Measurements from ENCODE around the gene VAMP3.
A peak's percentile ranks its signal among the peaks of the same experiment; 100 is the strongest.

Gene VAMP3

GRCh38 chr1:7754234-7754633, 16.9 kb upstream of the VAMP3 start:
- TF ChIP-seq CTCF (IDR thresholded peaks at IDR 0.05), result no peak
- Mint-ChIP-seq H3K4me3 (no peak overlapping the region), H3K27ac (no peak overlapping the region), H3K27me3 (ENCODE audit: low read depth, poor library complexity) (peaks cover 2% of the 10 kb centered on the region), H3K36me3 (ENCODE audit: low read depth) (no peaks in the 10 kb centered on the region), H3K4me1 (peaks cover 36% of the 10 kb centered on the region), H3K9me3 (no peaks in the 10 kb centered on the region)
- no peak for DNase-seq

GRCh38 chr1:7755448-7755847, 15.6 kb upstream of the VAMP3 start:
- no peaks in the 10 kb centered on the region for H3K36me3 Mint-ChIP-seq (ENCODE audit: low read depth)
- peak overlapping the region; percentile 50 for H3K27ac Mint-ChIP-seq
- H3K4me1 Mint-ChIP-seq, result peaks cover 36% of the 10 kb centered on the region
- no peaks in the 10 kb centered on the region for H3K9me3 Mint-ChIP-seq
- TF ChIP-seq CTCF (IDR thresholded peaks at IDR 0.05), result peak; percentile 44
- peaks cover 2% of the 10 kb centered on the region for H3K27me3 Mint-ChIP-seq (ENCODE audit: low read depth, poor library complexity)
- H3K4me3 Mint-ChIP-seq, result no peak overlapping the region
- DNase-seq, result no peak

GRCh38 chr1:7760245-7760644, 10.9 kb upstream of the VAMP3 start:
- TF ChIP-seq CTCF (IDR thresholded peaks at IDR 0.05), result no peak
- Mint-ChIP-seq H3K4me1 (peaks cover 10% of the 10 kb centered on the region), H3K36me3 (ENCODE audit: low read depth) (no peaks in the 10 kb centered on the region), H3K9me3 (no peaks in the 10 kb centered on the region), H3K27me3 (ENCODE audit: low read depth, poor library complexity) (no peaks in the 10 kb centered on the region), H3K4me3 (no peak overlapping the region), H3K27ac (no peak overlapping the region)
- no peak for DNase-seq

DNA sequence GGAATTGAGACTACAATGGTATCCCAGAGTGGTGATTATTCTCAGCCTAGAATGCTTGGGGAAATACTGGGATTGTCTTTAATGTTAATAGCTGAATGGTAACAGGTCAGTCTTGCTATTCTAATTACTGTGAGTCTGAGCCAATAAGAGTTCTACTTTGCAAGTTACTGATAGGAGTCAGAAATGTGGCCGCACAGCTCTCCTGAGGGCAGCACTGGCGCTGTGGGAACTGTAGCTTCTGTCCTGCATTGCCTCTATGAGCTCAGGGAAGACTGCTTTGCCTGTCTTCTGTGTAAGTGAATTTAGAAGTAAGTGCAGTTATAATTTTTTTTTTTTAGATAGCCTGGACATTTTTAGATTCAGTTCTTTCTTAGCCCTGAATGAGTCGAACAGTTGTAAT, 10.0 kb upstream of the VAMP3 start:
- no peak overlapping the region for H3K4me3 Mint-ChIP-seq
- H3K27ac Mint-ChIP-seq, result no peak overlapping the region
- no peak for TF ChIP-seq CTCF (IDR thresholded peaks at IDR 0.05)
- no peak for DNase-seq
- H3K4me1 Mint-ChIP-seq, result peaks cover 2% of the 10 kb centered on the region
- H3K9me3 Mint-ChIP-seq, result no peaks in the 10 kb centered on the region
- H3K36me3 Mint-ChIP-seq (ENCODE audit: low read depth), result no peaks in the 10 kb centered on the region
- H3K27me3 Mint-ChIP-seq (ENCODE audit: low read depth, poor library complexity), result no peaks in the 10 kb centered on the region

GRCh38 chr1:7767176-7767575, 3.9 kb upstream of the VAMP3 start:
- peaks cover 2% of the 10 kb centered on the region for H3K36me3 Mint-ChIP-seq (ENCODE audit: low read depth)
- no peak overlapping the region for H3K27ac Mint-ChIP-seq
- H3K27me3 Mint-ChIP-seq (ENCODE audit: low read depth, poor library complexity), result no peaks in the 10 kb centered on the region
- H3K4me1 Mint-ChIP-seq, result peaks cover 11% of the 10 kb centered on the region
- H3K9me3 Mint-ChIP-seq, result no peaks in the 10 kb centered on the region
- DNase-seq, result no peak
- no peak overlapping the region for H3K4me3 Mint-ChIP-seq
- TF ChIP-seq CTCF (IDR thresholded peaks at IDR 0.05), result no peak

GRCh38 chr1:7768583-7768982, 2.5 kb upstream of the VAMP3 start:
- no peaks in the 10 kb centered on the region for H3K9me3 Mint-ChIP-seq
- TF ChIP-seq CTCF (IDR thresholded peaks at IDR 0.05), result no peak
- DNase-seq, result no peak
- no peak overlapping the region for H3K4me3 Mint-ChIP-seq
- no peaks in the 10 kb centered on the region for H3K27me3 Mint-ChIP-seq (ENCODE audit: low read depth, poor library complexity)
- peaks cover 14% of the 10 kb centered on the region for H3K36me3 Mint-ChIP-seq (ENCODE audit: low read depth)
- peaks cover 25% of the 10 kb centered on the region for H3K4me1 Mint-ChIP-seq
- H3K27ac Mint-ChIP-seq, result no peak overlapping the region

All from nephron progenitor cell (in vitro differentiated cells).